Activated CD4-positive, alpha-beta T cell treated with anti-CD3 and anti-CD28 coated beads for 48 hours (primary cell): ENCODE results near the gene TGM2.

ENCODE experiments used
- DNase-seq: peaks from one replicate; pipeline ENCODE4 v3.0.0-alpha.2; 2020

Gene TGM2

GRCh38 chr20:38129893-38130609 is 35.0 kb downstream of the TGM2 start:
- no peak for DNase-seq

- DNase-seq, result no peak
Observed at GRCh38 chr20:38129248-38129865, 35.7 kb downstream of the TGM2 start.

- DNase-seq, result no peak
Observed at GRCh38 chr20:38128691-38129090, 36.4 kb downstream of the TGM2 start.

GRCh38 chr20:38127920-38128528 is 37.0 kb downstream of the TGM2 start:
- no peak for DNase-seq

GRCh38 chr20:38126932-38127621 is 38.0 kb downstream of the TGM2 start:
- DNase-seq, result no peak

- DNase-seq, result no peak
Observed at GRCh38 chr20:38126146-38126921, 38.7 kb downstream of the TGM2 start.

GRCh38 chr20:38125157-38126056 is 39.7 kb downstream of the TGM2 start:
- no peak for DNase-seq

GRCh38 chr20:38123021-38123587 is 42.0 kb downstream of the TGM2 start:
- no peak for DNase-seq

GRCh38 chr20:38121741-38122140 is 43.3 kb downstream of the TGM2 start:
- no peak for DNase-seq

GRCh38 chr20:38120625-38120988 is 44.5 kb downstream of the TGM2 start:
- no peak for DNase-seq

- DNase-seq, result no peak
Observed at GRCh38 chr20:38119446-38119845, 45.6 kb downstream of the TGM2 start.

- no peak for DNase-seq
Observed at GRCh38 chr20:38117635-38118034, 47.4 kb downstream of the TGM2 start.

GRCh38 chr20:38117205-38117604 is 47.9 kb downstream of the TGM2 start:
- no peak for DNase-seq

- DNase-seq, result no peak
Observed at GRCh38 chr20:38116409-38117165, 48.5 kb downstream of the TGM2 start.

GRCh38 chr20:38115896-38116295 is 49.2 kb downstream of the TGM2 start:
- no peak for DNase-seq

GRCh38 chr20:38115205-38115604 is 49.9 kb downstream of the TGM2 start:
- DNase-seq, result no peak

GRCh38 chr20:38114353-38114791 is 50.7 kb downstream of the TGM2 start:
- DNase-seq, result no peak

- DNase-seq, result peak; percentile 28
Observed at GRCh38 chr20:38113401-38114325, 51.4 kb downstream of the TGM2 start.

- no peak for DNase-seq
Observed at GRCh38 chr20:38112930-38113294, 52.2 kb downstream of the TGM2 start.
